Endothelial cell of umbilical vein (primary cell): ENCODE data around the gene OTOGL. TPM values are rescaled to one million over a fixed set of nuclear protein-coding genes. Genes with fewer than 3 reads are reported as not detected.

Experiments used
- BruUV-seq: library from RNA; stranded (reverse); fragments of 400-500 nt; replicated peaks from 2 replicates; lab custom pipeline; 2021; lab: Mats Ljungman, UMichigan
- CTCF ChIA-PET: fragments of 300-600, 350-600 bp; sonication (Branson Sonifier 250); formaldehyde crosslinking; loops from one replicate; lab custom pipeline; 2021; ENCODE audit warnings: antibody characterized with exemption, inconsistent platforms; lab: Charles Lee
- POLR2A ChIA-PET: fragments of 300-600, 350-600 bp; sonication (Branson Sonifier 250); formaldehyde crosslinking; loops from one replicate; lab custom pipeline; 2021; ENCODE audit warnings: antibody characterized with exemption, inconsistent platforms; lab: Charles Lee
- DNase-seq: peaks from one replicate; pipeline ENCODE4 v3.0.0-alpha.2; 2011; ENCODE audit warnings: low read depth, low spot score
- FAIRE-seq: peaks from 2 replicates; lab custom pipeline; 2011; peaks lifted over from hg19 to GRCh38; lab: Jason Lieb, UNC
- H2AFZ ChIP-seq: 2 replicates; pipeline ENCODE4 v1.6.0; 2012; ENCODE audit warnings: low read depth, low read length, control low read depth, inconsistent platforms
- H3K27ac ChIP-seq: 2 replicates; pipeline ENCODE4 v1.5.1; 2011; ENCODE audit warnings: low read depth, mild to moderate bottlenecking, control low read depth, low read length, moderate library complexity; ENCODE audit not compliant: insufficient read depth
- H3K27me3 ChIP-seq, 2 experiments: 2 replicates each; pipeline versions ENCODE4 v1.6.0 to v1.6.1; 2011; ENCODE audit warnings: low read length in 2 of 2, mixed read lengths in 1 of 2; ENCODE audit not compliant: control insufficient read depth in 2 of 2, insufficient read depth in 2 of 2
- H3K36me3 ChIP-seq, 2 experiments: 2 replicates in 1 of 2; 3 replicates in 1 of 2; pipeline ENCODE4 v1.5.1; 2011; ENCODE audit warnings: low read length in 2 of 2, mild to moderate bottlenecking in 1 of 2, moderate library complexity in 1 of 2; ENCODE audit not compliant: control insufficient read depth in 2 of 2, insufficient read depth in 2 of 2; ENCODE audit errors: extremely low read depth in 1 of 2
- H3K4me1 ChIP-seq: 3 replicates; pipeline ENCODE4 v1.5.1; 2011; ENCODE audit warnings: mild to moderate bottlenecking, low read length; ENCODE audit not compliant: control insufficient read depth, insufficient read depth; ENCODE audit errors: extremely low read depth
- H3K4me2 ChIP-seq: 2 replicates; pipeline ENCODE4 v1.6.1; 2011; ENCODE audit warnings: low read length, control low read depth, mixed read lengths; ENCODE audit not compliant: insufficient read depth
- H3K4me3 ChIP-seq, 3 experiments: fragments of 200-600 bp in 1 of 3; sonication (generic), shearing (Covaris generic) in 1 of 3; replicated peaks in 1 of 3; 2 replicates each; pipeline ENCODE4 v1.5.1; 2011 to 2016; ENCODE audit warnings: control low read depth in 3 of 3, low read length in 3 of 3, mild to moderate bottlenecking in 2 of 3, inconsistent platforms in 1 of 3, low read depth in 1 of 3, moderate library complexity in 1 of 3; ENCODE audit not compliant: insufficient read depth in 1 of 3
- H3K79me2 ChIP-seq: 2 replicates; pipeline ENCODE4 v1.6.0; 2012; ENCODE audit warnings: low read length, inconsistent platforms; ENCODE audit not compliant: control insufficient read depth, insufficient read depth
- H3K9ac ChIP-seq: replicated peaks from 2 replicates; pipeline ENCODE3; 2011; ENCODE audit warnings: low read length, control low read depth; ENCODE audit not compliant: insufficient read depth; ENCODE audit errors: extremely low read depth
- H3K9me1 ChIP-seq: replicated peaks from 3 replicates; pipeline ENCODE4 v1.6.0; 2011; ENCODE audit warnings: mild to moderate bottlenecking, low read length; ENCODE audit not compliant: control insufficient read depth, insufficient read depth; ENCODE audit errors: extremely low read depth
- H3K9me3 ChIP-seq: replicated peaks from 2 replicates; pipeline ENCODE4 v1.5.1; 2012; ENCODE audit warnings: low read length, inconsistent platforms; ENCODE audit not compliant: control insufficient read depth, insufficient read depth
- H4K20me1 ChIP-seq: replicated peaks from 2 replicates; pipeline ENCODE3; 2011; ENCODE audit warnings: mild to moderate bottlenecking, low read length; ENCODE audit not compliant: control insufficient read depth, insufficient read depth; ENCODE audit errors: extremely low read depth
- POLR2A ChIP-seq: IDR thresholded peaks from 2 replicates; pipeline ENCODE4 v1.6.1; 2012; ENCODE audit warnings: low read depth, mild to moderate bottlenecking, control low read depth, low read length
- POLR2AphosphoS5 ChIP-seq: IDR thresholded peaks from 2 replicates; pipeline ENCODE4 v1.6.1; 2012; ENCODE audit warnings: low read depth, mild to moderate bottlenecking, control low read depth, low read length, moderate library complexity; ENCODE audit not compliant: insufficient read depth
- dilution Hi-C: fragments of 300-500 bp; cut with MboI; formaldehyde crosslinking; loops from one replicate; pipeline ENCODE4 v1.15.0; 2019; ENCODE audit warnings: low sequenced_read_pairs; ENCODE audit not compliant: extremely low pct_ligation_motif_present
- intact Hi-C: fragments of 100-400 bp; cut with micrococcal nuclease; formaldehyde crosslinking; loops from one replicate; pipeline ENCODE4 v1.10.0; 2022
- polyA plus RNA-seq, 4 experiments: library from polyadenylated mRNA; depleted of rRNA in 3 of 4; stranded (reverse) in 3 of 4; unstranded in 1 of 4; fragments of >200 nt; gene quantifications; 2 replicates each; pipeline versions ENCODE4 v1.2.1 to v1.2.3, GENCODE V29; 2011 to 2012; ENCODE audit warnings: missing spikeins in 1 of 4
- total RNA-seq: library from RNA; stranded (reverse); gene quantifications from 2 replicates; pipeline ENCODE4 v1.2.3, GENCODE V29; 2021

OTOGL gene
- total and polyA plus RNA-seq, 2 donors (not counting 3 experiments of a cell fraction or from before 2014, with no cell fraction given) = 1.4 to 2.0 TPM

GRCh38 chr12:80121661-80122060 is 22.3 kb downstream of the OTOGL start:
- no peak overlapping the region for H3K27ac ChIP-seq
- intact Hi-C loops = no loop called here
- dilution Hi-C loops = no loop called here
- no peaks in the 10 kb centered on the region for H3K4me1 ChIP-seq
- no peak for DNase-seq
- no peaks in the 10 kb centered on the region for H3K9me1 ChIP-seq
- ChIA-PET CTCF (no interaction called here), POLR2A (no interaction called here)
- no peak for TF ChIP-seq POLR2AphosphoS5
- H3K4me3 ChIP-seq = no peak overlapping the region
- BruUV-seq = no TSS peak
- H3K79me2 ChIP-seq = no peaks in the 10 kb centered on the region
- no peaks in the 10 kb centered on the region for H4K20me1 ChIP-seq
- no peak for FAIRE-seq
- H3K9me3 ChIP-seq = no peaks in the 10 kb centered on the region
- H2AFZ ChIP-seq = no peak overlapping the region
- H3K9ac ChIP-seq = no peak overlapping the region
- no peak overlapping the region for H3K4me2 ChIP-seq
- no peaks in the 10 kb centered on the region for H3K27me3 ChIP-seq
- H3K36me3 ChIP-seq = no peaks in the 10 kb centered on the region

- CTCF ChIA-PET = no interaction called here
- TF ChIP-seq POLR2A (no peak), POLR2AphosphoS5 (no peak)
- POLR2A ChIA-PET = no interaction called here
- Histone ChIP-seq H3K36me3 (no peaks in the 10 kb centered on the region), H3K27me3 (no peaks in the 10 kb centered on the region), H3K9me3 (no peaks in the 10 kb centered on the region), H4K20me1 (no peaks in the 10 kb centered on the region), H3K79me2 (no peaks in the 10 kb centered on the region), H3K4me1 (no peaks in the 10 kb centered on the region), H3K4me3 (no peak overlapping the region), H3K9ac (no peak overlapping the region), H3K9me1 (no peaks in the 10 kb centered on the region), H3K4me2 (no peak overlapping the region), H3K27ac (no peak overlapping the region), H2AFZ (no peak overlapping the region)
- no peak for DNase-seq
- intact Hi-C loops (no loop called here), dilution Hi-C loops (no loop called here)
- BruUV-seq = no TSS peak
- no peak for FAIRE-seq
Measured at GRCh38 chr12:80129895-80130530, 30.7 kb downstream of the OTOGL start.
